GM12864 (cell line): ENCODE data around the gene RPL35A.
"Not testable (repeated sequence)": the region's sequence is repeated elsewhere in the genome, so short reads cannot be mapped to it uniquely, and the experiment has no call there.

Experiments
- DNase-seq: peaks from one replicate; pipeline ENCODE4 v3.0.0-alpha.2; 2011; ENCODE audit warnings: low read depth
- H3K4me3 ChIP-seq: 2 replicates; pipeline ENCODE4 v1.5.1; 2011; ENCODE audit warnings: mild to moderate bottlenecking, low read depth, low read length, control low read depth
- TF ChIP-seq, protein P1 (sequence below): IDR thresholded peaks from 2 replicates; pipeline ENCODE4 v1.5.1; 2011; ENCODE audit warnings: low read depth, mild to moderate bottlenecking, moderate library complexity, low read length, control low read depth, inconsistent platforms; ENCODE audit errors: missing control alignments

RPL35A gene

GRCh38 chr3:197949778-197950676, at the start of gene RPL35A:
Gene RPL35A, plus strand, starts transcription at chr3:197950190. Its CDS starts 778 bp downstream, at chr3:197950968.
- H3K4me3 ChIP-seq = peak within 1 kb of the TSS; percentile 89
- peak; percentile 88 for DNase-seq
- TF ChIP-seq, protein P1, sequence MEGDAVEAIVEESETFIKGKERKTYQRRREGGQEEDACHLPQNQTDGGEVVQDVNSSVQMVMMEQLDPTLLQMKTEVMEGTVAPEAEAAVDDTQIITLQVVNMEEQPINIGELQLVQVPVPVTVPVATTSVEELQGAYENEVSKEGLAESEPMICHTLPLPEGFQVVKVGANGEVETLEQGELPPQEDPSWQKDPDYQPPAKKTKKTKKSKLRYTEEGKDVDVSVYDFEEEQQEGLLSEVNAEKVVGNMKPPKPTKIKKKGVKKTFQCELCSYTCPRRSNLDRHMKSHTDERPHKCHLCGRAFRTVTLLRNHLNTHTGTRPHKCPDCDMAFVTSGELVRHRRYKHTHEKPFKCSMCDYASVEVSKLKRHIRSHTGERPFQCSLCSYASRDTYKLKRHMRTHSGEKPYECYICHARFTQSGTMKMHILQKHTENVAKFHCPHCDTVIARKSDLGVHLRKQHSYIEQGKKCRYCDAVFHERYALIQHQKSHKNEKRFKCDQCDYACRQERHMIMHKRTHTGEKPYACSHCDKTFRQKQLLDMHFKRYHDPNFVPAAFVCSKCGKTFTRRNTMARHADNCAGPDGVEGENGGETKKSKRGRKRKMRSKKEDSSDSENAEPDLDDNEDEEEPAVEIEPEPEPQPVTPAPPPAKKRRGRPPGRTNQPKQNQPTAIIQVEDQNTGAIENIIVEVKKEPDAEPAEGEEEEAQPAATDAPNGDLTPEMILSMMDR = no peak

GRCh38 chr3:197901626-197902025, 48.4 kb upstream of the RPL35A start:
- DNase-seq = no peak
- H3K4me3 ChIP-seq = no peak overlapping the region

DNA sequence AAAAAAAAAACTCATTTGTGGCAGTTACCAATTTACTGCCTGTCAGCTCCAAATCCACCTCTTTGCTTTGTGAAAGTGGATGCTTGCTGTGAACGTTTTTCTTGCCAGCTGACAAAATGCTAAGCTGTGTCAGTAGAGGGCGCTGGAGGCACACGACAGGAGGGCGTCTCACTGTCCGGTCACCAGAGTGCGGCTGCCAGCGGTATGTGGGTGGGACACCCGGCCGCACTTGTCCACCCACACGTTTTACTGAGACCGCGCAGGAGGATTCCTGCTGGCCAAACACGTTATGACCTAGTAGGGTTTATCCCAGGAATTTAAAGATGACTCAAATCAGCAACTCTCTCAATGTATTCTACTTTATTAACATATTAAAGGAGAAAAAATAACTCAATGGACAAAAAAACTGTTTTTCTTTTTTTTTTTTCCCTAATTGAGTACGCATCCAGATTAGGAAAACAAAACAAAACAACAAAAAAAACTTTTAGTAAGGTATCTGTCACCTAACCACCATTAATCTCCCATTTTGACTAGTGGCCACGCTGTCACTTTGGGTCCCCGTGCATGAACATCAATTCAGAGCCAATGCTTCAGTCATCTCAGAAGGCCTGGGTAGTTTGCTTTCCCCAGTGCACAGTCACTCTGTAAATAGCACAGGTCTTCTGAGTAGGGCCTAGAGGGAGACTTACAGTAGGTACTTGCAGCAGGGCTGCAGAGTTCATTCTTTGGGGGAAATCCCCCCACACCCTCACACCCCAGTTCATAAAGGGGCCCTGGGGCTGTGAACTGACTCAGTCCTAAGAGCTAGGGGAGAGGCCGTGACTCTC, 43.8 kb upstream of the RPL35A start:
- H3K4me3 ChIP-seq = no peak overlapping the region
- peak; percentile 53 for DNase-seq
- TF ChIP-seq, protein P1 = peak; percentile 91

More at GRCh38 chr3:197901626-197902025, 48.4 kb upstream of the RPL35A start:
- TF ChIP-seq, protein P1 = no peak

DNA sequence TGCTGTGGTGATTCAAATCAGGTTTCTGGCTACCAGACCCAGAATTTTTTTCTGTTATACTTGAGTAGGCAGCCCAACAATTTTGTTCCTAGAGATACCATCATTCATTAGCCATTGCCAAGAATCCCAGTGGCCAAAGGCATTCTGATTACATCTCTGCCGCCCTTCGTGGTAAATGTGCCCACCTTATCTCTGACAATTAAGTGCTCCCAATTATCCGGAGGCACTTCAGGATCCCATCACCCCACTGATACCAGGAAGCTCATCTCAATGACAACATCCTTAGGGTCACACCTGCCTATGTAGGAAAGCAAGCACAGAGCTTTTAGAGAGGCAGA, 43.2 kb upstream of the RPL35A start:
- TF ChIP-seq, protein P1 = no peak
- DNase-seq = no peak
- H3K4me3 ChIP-seq = no peak overlapping the region

DNA sequence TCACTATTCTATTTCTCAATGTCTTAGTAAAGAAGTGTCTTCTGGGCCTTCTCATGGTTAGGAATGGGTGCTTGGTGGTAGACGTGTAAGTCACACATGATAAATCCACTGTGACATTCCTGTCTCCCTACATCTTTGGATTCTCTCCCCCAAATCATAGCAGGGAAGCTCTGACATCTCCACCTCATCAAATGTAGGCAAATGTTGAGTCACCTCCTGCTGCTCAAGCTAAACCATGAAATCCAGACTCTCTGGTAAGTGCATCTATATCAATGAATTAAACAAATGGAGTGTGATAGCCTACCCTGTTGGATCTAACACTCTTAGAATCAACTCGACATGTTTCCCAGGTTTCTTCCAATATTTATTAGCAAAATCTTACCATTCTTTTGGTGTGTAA, 42.8 kb upstream of the RPL35A start:
- no peak for DNase-seq
- no peak overlapping the region for H3K4me3 ChIP-seq
- TF ChIP-seq, protein P1 = no peak

DNA sequence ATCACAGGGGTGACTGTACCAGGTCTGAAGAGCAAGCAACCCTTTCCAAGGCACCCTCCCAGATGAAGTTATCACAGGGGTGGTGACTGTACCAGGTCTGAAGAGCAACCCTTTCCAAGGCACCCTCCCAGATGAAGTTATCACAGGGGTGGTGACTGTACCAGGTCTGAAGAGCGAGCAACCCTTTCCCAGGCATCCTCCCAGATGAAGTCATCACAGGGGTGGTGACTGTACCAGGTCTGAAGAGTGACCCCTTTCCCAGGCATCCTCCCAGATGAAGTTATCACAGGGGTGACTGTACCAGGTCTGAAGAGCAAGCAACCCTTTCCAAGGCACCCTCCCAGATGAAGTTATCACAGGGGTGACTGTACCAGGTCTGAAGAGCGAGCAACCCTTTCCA, 41.4 kb upstream of the RPL35A start:
- not testable (repeated sequence) for H3K4me3 ChIP-seq, DNase-seq

DNA sequence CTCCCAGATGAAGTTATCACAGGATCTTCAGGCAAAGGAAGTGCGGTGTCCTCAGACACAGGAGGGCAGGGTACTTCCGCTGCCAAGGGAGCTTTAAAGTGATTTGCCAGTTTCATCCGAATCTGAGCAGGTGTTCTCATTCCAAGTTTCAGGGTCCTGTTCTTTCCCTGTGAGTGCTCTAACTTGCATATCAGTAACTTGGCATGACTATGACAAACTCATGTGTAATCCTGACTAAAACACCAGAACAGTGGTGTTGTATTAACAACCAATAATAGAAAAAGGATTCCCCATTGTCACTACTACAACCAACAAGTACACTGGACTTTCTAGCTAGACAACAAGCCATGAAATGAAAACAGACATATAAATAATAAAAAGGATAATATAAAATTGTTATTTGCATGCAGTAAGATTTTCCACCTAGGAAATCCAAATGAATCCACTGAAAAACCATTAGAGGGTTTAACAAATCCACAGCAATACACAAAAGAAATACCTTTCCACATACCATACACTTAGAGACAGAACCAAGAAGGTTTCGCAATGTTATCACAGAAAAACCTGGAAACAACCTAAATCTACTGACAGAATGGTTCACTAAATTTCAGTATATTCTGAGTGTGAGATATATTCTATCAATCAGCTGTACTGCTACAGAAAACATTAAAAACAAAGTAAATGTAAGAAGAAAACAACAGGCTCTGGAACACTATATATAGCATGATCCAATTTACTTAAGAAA, 40.9 kb upstream of the RPL35A start:
- no peak overlapping the region for H3K4me3 ChIP-seq
- TF ChIP-seq, protein P1 = no peak
- no peak for DNase-seq
